HEK293 (cell line): ENCODE data around the gene SMIM44.

Experiments
- CTCF ChIA-PET: fragments of 350-600 bp; formaldehyde crosslinking; extraction: SDS; loops from one replicate; lab custom pipeline; 2021; ENCODE audit warnings: antibody characterized with exemption; lab: Yijun Ruan, JAX
- POLR2A ChIA-PET: fragments of 300-600 bp; formaldehyde crosslinking; extraction: SDS; loops from one replicate; lab custom pipeline; 2020; ENCODE audit warnings: antibody characterized with exemption, inconsistent platforms; lab: Yijun Ruan, JAX
- H3K27ac ChIP-seq: fragments of 200-500 bp; sonication (Bioruptor generic); 2 replicates; pipeline ENCODE4 v1.5.1; 2014; ENCODE audit warnings: low read depth, low read length, control low read depth, inconsistent platforms; ENCODE audit errors: extremely low read depth
- H3K36me3 ChIP-seq, 2 experiments: fragments of 200-500 bp in 1 of 2; sonication (Bioruptor generic) in 1 of 2; 1 replicate in 1 of 2; 2 replicates in 1 of 2; pipeline ENCODE4 v1.5.1; 2014 to 2017; ENCODE audit warnings: inconsistent platforms in 2 of 2, low read length in 2 of 2; ENCODE audit not compliant: control insufficient read depth in 2 of 2, insufficient read depth in 1 of 2
- H3K4me1 ChIP-seq: fragments of 200-500 bp; sonication (Bioruptor generic); 2 replicates; pipeline ENCODE4 v1.5.1; 2014; ENCODE audit warnings: mild to moderate bottlenecking, low read length, inconsistent platforms; ENCODE audit not compliant: control insufficient read depth, insufficient read depth
- H3K4me3 ChIP-seq: 2 replicates; pipeline ENCODE4 v1.5.1; 2011; ENCODE audit warnings: low read depth, mild to moderate bottlenecking, control low read depth, low read length, moderate library complexity
- H3K9me3 ChIP-seq: fragments of 200-500 bp; sonication (Bioruptor generic); 2 replicates; pipeline ENCODE4 v1.5.1; 2014; ENCODE audit warnings: low read depth, low read length, inconsistent platforms; ENCODE audit not compliant: control insufficient read depth, insufficient read depth
- BCL11B ChIP-seq: fragments of 450-650 bp; formaldehyde crosslinking; IDR thresholded peaks from 2 replicates; pipeline ENCODE4 v1.5.1; 2016; ENCODE audit warnings: low read depth, missing biosample characterization, missing genetic modification characterization
- KLF10 ChIP-seq: fragments of 450-650 bp; IDR thresholded peaks from 2 replicates; pipeline ENCODE4 v1.5.1; 2018; ENCODE audit warnings: missing biosample characterization, mild to moderate bottlenecking, missing genetic modification characterization
- PBX3 ChIP-seq: sonication (generic); formaldehyde crosslinking; IDR thresholded peaks from 2 replicates; pipeline ENCODE4 v1.8.1; 2022; ENCODE audit warnings: mild to moderate bottlenecking, moderate library complexity, missing genetic modification reagents
- PRDM4 ChIP-seq: fragments of 450-650 bp; formaldehyde crosslinking; IDR thresholded peaks from 2 replicates; pipeline ENCODE4 v1.5.1; 2017; ENCODE audit warnings: missing biosample characterization, missing genetic modification characterization
- RBAK ChIP-seq: fragments of 450-650 bp; formaldehyde crosslinking; IDR thresholded peaks from 2 replicates; pipeline ENCODE4 v1.5.1; 2016; ENCODE audit warnings: missing biosample characterization, missing genetic modification characterization
- TRIM28 ChIP-seq: IDR thresholded peaks from 2 replicates; pipeline ENCODE4 v1.6.1; 2011; ENCODE audit warnings: low read length, control low read depth, borderline replicate concordance
- ZBTB10 ChIP-seq: fragments of 450-650 bp; formaldehyde crosslinking; IDR thresholded peaks from 2 replicates; pipeline ENCODE4 v1.5.1; 2016; ENCODE audit warnings: missing biosample characterization, missing genetic modification characterization
- ZNF133 ChIP-seq: fragments of 450-650 bp; formaldehyde crosslinking; IDR thresholded peaks from 2 replicates; pipeline ENCODE4 v1.5.1; 2016; ENCODE audit warnings: missing biosample characterization, missing genetic modification characterization
- ZNF148 ChIP-seq: fragments of 450-650 bp; formaldehyde crosslinking; IDR thresholded peaks from 2 replicates; pipeline ENCODE4 v1.5.0; 2017; ENCODE audit warnings: missing biosample characterization, missing genetic modification characterization, borderline replicate concordance
- ZNF169 ChIP-seq: fragments of 450-650 bp; formaldehyde crosslinking; IDR thresholded peaks from 2 replicates; pipeline ENCODE4 v1.5.1; 2016; ENCODE audit warnings: missing biosample characterization, missing genetic modification characterization
- ZNF248 ChIP-seq: fragments of 450-650 bp; formaldehyde crosslinking; IDR thresholded peaks from 2 replicates; pipeline ENCODE4 v1.5.1; 2017; ENCODE audit warnings: missing biosample characterization, missing genetic modification characterization
- ZNF335 ChIP-seq: fragments of 450-650 bp; formaldehyde crosslinking; conservative IDR thresholded peaks from 2 replicates; pipeline ENCODE4 v1.5.1; 2016; ENCODE audit warnings: missing biosample characterization, missing genetic modification characterization
- ZNF37A ChIP-seq: fragments of 450-650 bp; IDR thresholded peaks from 2 replicates; pipeline ENCODE4 v1.5.1; 2018; ENCODE audit warnings: missing biosample characterization, missing genetic modification characterization
- ZNF530 ChIP-seq: fragments of 450-650 bp; formaldehyde crosslinking; IDR thresholded peaks from 2 replicates; pipeline ENCODE4 v1.5.1; 2016; ENCODE audit warnings: low read depth, missing biosample characterization, missing genetic modification characterization
- ZNF560 ChIP-seq: fragments of 450-650 bp; formaldehyde crosslinking; IDR thresholded peaks from 2 replicates; pipeline ENCODE4 v1.5.1; 2017; ENCODE audit warnings: missing biosample characterization, missing genetic modification characterization, borderline replicate concordance
- ZNF600 ChIP-seq: fragments of 450-650 bp; formaldehyde crosslinking; IDR thresholded peaks from 2 replicates; pipeline ENCODE4 v1.5.1; 2016; ENCODE audit warnings: missing biosample characterization, missing genetic modification characterization
- ZNF610 ChIP-seq: fragments of 450-650 bp; formaldehyde crosslinking; IDR thresholded peaks from 2 replicates; pipeline ENCODE4 v1.5.1; 2016; ENCODE audit warnings: missing biosample characterization, missing genetic modification characterization, borderline replicate concordance
- ZNF654 ChIP-seq: fragments of 450-650 bp; formaldehyde crosslinking; IDR thresholded peaks from 2 replicates; pipeline ENCODE4 v1.5.1; 2016; ENCODE audit warnings: low read depth, missing biosample characterization, missing genetic modification characterization
- ZNF658 ChIP-seq: fragments of 450-650 bp; formaldehyde crosslinking; IDR thresholded peaks from 2 replicates; pipeline ENCODE4; 2016; ENCODE audit warnings: missing biosample characterization, missing genetic modification characterization
- ZNF660 ChIP-seq: fragments of 450-650 bp; IDR thresholded peaks from 2 replicates; pipeline ENCODE4 v1.5.1; 2018; ENCODE audit warnings: missing biosample characterization, mild to moderate bottlenecking, missing genetic modification characterization
- ZNF664 ChIP-seq: fragments of 450-650 bp; formaldehyde crosslinking; IDR thresholded peaks from 2 replicates; pipeline ENCODE4 v1.5.1; 2016; ENCODE audit warnings: missing biosample characterization, missing genetic modification characterization
- ZNF785 ChIP-seq: fragments of 450-650 bp; formaldehyde crosslinking; IDR thresholded peaks from 2 replicates; pipeline ENCODE4 v1.5.1; 2016; ENCODE audit warnings: missing biosample characterization, missing genetic modification characterization

Gene SMIM44

GRCh38 chr19:3474614-3475013 lies 8.6 kb downstream of the SMIM44 start:
- Histone ChIP-seq H3K4me3 (no peak overlapping the region), H3K27ac (no peak overlapping the region), H3K4me1 (no peaks in the 10 kb centered on the region), H3K9me3 (no peaks in the 10 kb centered on the region), H3K36me3 (no peaks in the 10 kb centered on the region)
- CTCF ChIA-PET: interaction anchor here (0.6 to 6.4 kb wide), 3 partner anchors 143 to 942 kb away, joined by 3 to 72 read pairs (median 4); no protein-coding TSS in a partner anchor
- TF ChIP-seq TRIM28: no peak
- POLR2A ChIA-PET: interaction anchor here (1.1 kb wide), 1 partner anchor 167 kb away, joined by 3 read pairs; no protein-coding TSS in a partner anchor

- Histone ChIP-seq H3K36me3 (no peaks in the 10 kb centered on the region), H3K4me3 (no peak overlapping the region), H3K27ac (no peak overlapping the region), H3K9me3 (no peaks in the 10 kb centered on the region), H3K4me1 (no peaks in the 10 kb centered on the region)
- TF ChIP-seq ZNF248 (no peak), ZNF133 (tag by site-specific recombination) (no peak), ZNF660 (tag by site-specific recombination) (no peak), ZNF169 (tag by site-specific recombination) (no peak), ZNF560 (tag by site-specific recombination) (no peak), PBX3 (no peak), ZNF335 (tag by site-specific recombination) (no peak)
- ChIA-PET POLR2A (interaction anchor here (1.1 kb wide), 1 partner anchor 167 kb away, joined by 3 read pairs; no protein-coding TSS in a partner anchor), CTCF (interaction anchor here (0.6 to 6.4 kb wide), 6 partner anchors 9 to 943 kb away, joined by 3 to 72 read pairs (median 8); partner anchors contain the start of genes SMIM24 and SMIM44)
Measured at GRCh38 chr19:3474010-3474409, 9.2 kb downstream of the SMIM44 start.

- CTCF ChIA-PET: interaction anchor here (0.6 to 6.4 kb wide), 27 partner anchors 11 to 1197 kb away, joined by 3 to 107 read pairs (median 5); partner anchors contain the start of genes DAPK3, DOHH, FZR1 and SMIM24
- Histone ChIP-seq H3K27ac (no peak overlapping the region), H3K4me3 (no peak overlapping the region), H3K36me3 (no peaks in the 10 kb centered on the region), H3K4me1 (no peaks in the 10 kb centered on the region), H3K9me3 (no peaks in the 10 kb centered on the region)
- POLR2A ChIA-PET: interaction anchor here (0.5 kb wide), 1 partner anchor 324 kb away, joined by 3 read pairs; no protein-coding TSS in a partner anchor
- TF ChIP-seq ZNF654 (tag by site-specific recombination) (peak; percentile 73), TRIM28 (no peak), ZNF610 (no peak), ZNF148 (tag by site-specific recombination) (no peak), ZNF785 (tag by site-specific recombination) (no peak), ZNF658 (tag by site-specific recombination) (no peak), ZNF530 (tag by site-specific recombination) (no peak), BCL11B (tag by site-specific recombination) (no peak), ZNF37A (tag by site-specific recombination) (no peak), ZNF664 (tag by site-specific recombination) (no peak), RBAK (tag by site-specific recombination) (no peak), ZNF600 (no peak), PRDM4 (tag by site-specific recombination) (no peak), KLF10 (no peak), ZBTB10 (tag by site-specific recombination) (peak; percentile 64; the same call in 1 of the 2 replicates)
Measured at GRCh38 chr19:3471954-3472655, 11.1 kb downstream of the SMIM44 start.
